ENCODE data around the gene PRKCA. TPM values are rescaled to one million over a fixed set of nuclear protein-coding genes. Genes with fewer than 3 reads are reported as not detected.
"Not testable (repeated sequence)": the region's sequence is repeated elsewhere in the genome, so short reads cannot be mapped to it uniquely, and the experiment has no call there.

PRKCA gene
- total and polyA plus RNA-seq, 9 donors = 9.1 to 67.6 (median 37.2) TPM

GRCh38 chr17:66287911-66288310 lies 14.5 kb upstream of the PRKCA start:
- Histone ChIP-seq H3K4me3 (no peak overlapping the region), H3K27me3 (no peaks in the 10 kb centered on the region), H3K27ac (no peak overlapping the region), H3K9me3 (no peaks in the 10 kb centered on the region), H3K36me3 (no peaks in the 10 kb centered on the region), H3K4me1 (ENCODE audit: insufficient read depth) (no peaks in the 10 kb centered on the region)
- no peak for DNase-seq
- intact Hi-C loops (cut with DNase I) = no loop called here
- WGBS, 3 donors = 88 to 100% (median 92%) methylated on average over 2 of the region's 2 CpGs
- TF ChIP-seq CTCF (IDR thresholded peaks at IDR 0.05) (no peak), EP300 (IDR thresholded peaks at IDR 0.05) (no peak), POLR2A (IDR thresholded peaks at IDR 0.05) (no peak)

- no peaks in the 10 kb centered on the region for H3K9me3 ChIP-seq
- no peak overlapping the region for H3K27ac ChIP-seq
- 78 to 85% (median 80%) methylated on average over 4 of the region's 4 CpGs for WGBS, 3 donors
- no peaks in the 10 kb centered on the region for H3K27me3 ChIP-seq
- H3K36me3 ChIP-seq = no peaks in the 10 kb centered on the region
- no peak for TF ChIP-seq POLR2A (IDR thresholded peaks at IDR 0.05)
- TF ChIP-seq EP300 (IDR thresholded peaks at IDR 0.05) = no peak
- TF ChIP-seq CTCF (IDR thresholded peaks at IDR 0.05) = no peak
- intact Hi-C loops (cut with DNase I) = no loop called here
- DNase-seq = no peak
- H3K4me1 ChIP-seq (ENCODE audit: insufficient read depth) = no peaks in the 10 kb centered on the region
- H3K4me3 ChIP-seq = no peak overlapping the region
These were observed 12.2 kb upstream of the PRKCA start for GRCh38 chr17:66290101-66290722.

- H3K9me3 ChIP-seq = no peaks in the 10 kb centered on the region
- no peaks in the 10 kb centered on the region for H3K27me3 ChIP-seq
- no peak overlapping the region for H3K4me3 ChIP-seq
- H3K27ac ChIP-seq = no peak overlapping the region
- no peaks in the 10 kb centered on the region for H3K4me1 ChIP-seq (ENCODE audit: insufficient read depth)
- H3K36me3 ChIP-seq = no peaks in the 10 kb centered on the region
- WGBS, 3 donors = 67 to 94% (median 86%) methylated on average over 3 of the region's 3 CpGs
- intact Hi-C loops (cut with DNase I) = no loop called here
- TF ChIP-seq EP300 (IDR thresholded peaks at IDR 0.05) = no peak
- TF ChIP-seq CTCF (IDR thresholded peaks at IDR 0.05) = no peak
- no peak for TF ChIP-seq POLR2A (IDR thresholded peaks at IDR 0.05)
- no peak for DNase-seq
These were observed 10.1 kb upstream of the PRKCA start for GRCh38 chr17:66292353-66292752.

- DNase-seq = no peak
- Histone ChIP-seq H3K27me3 (no peaks in the 10 kb centered on the region), H3K27ac (no peak overlapping the region), H3K4me3 (no peak overlapping the region), H3K9me3 (no peaks in the 10 kb centered on the region), H3K36me3 (no peaks in the 10 kb centered on the region), H3K4me1 (ENCODE audit: insufficient read depth) (no peaks in the 10 kb centered on the region)
- no peak for TF ChIP-seq POLR2A (IDR thresholded peaks at IDR 0.05)
- TF ChIP-seq EP300 (IDR thresholded peaks at IDR 0.05) = no peak
- no peak for TF ChIP-seq CTCF (IDR thresholded peaks at IDR 0.05)
- intact Hi-C loops (cut with DNase I) = no loop called here
- 71 to 82% (median 79%) methylated on average over 6 of the region's 6 CpGs for WGBS, 3 donors
These were observed 6.1 kb upstream of the PRKCA start for GRCh38 chr17:66296289-66296725.

GRCh38 chr17:66297443-66297842 lies 5.0 kb upstream of the PRKCA start:
- H3K27ac ChIP-seq; H3K27me3 ChIP-seq; intact Hi-C loops (cut with DNase I); H3K4me3 ChIP-seq; H3K9me3 ChIP-seq; DNase-seq; H3K36me3 ChIP-seq; H3K4me1 ChIP-seq (ENCODE audit: insufficient read depth): not testable (repeated sequence)
- 95 to 97% (median 95%) methylated on average over 9 of the region's 9 CpGs for WGBS, 3 donors

Measured in ovary (tissue), 9 donors.